Esophagus (tissue), 2 donors: ENCODE results near the gene DPEP2. TPM values are rescaled to one million over a fixed set of nuclear protein-coding genes. Genes with fewer than 3 reads are reported as not detected.
A peak's percentile ranks its signal among the peaks of the same experiment; 100 is the strongest.

Experiments used
- H3K27ac ChIP-seq, 2 donors: one replicate each; pipeline ENCODE4 v1.5.1; 2013; ENCODE audit warnings: low read depth in 2 of 2, mild to moderate bottlenecking in 2 of 2, inconsistent platforms in 1 of 2, low read length in 1 of 2, moderate library complexity in 1 of 2
- H3K27me3 ChIP-seq, 2 donors: one replicate each; pipeline ENCODE4 v1.6.1; 2013; ENCODE audit warnings: low read length in 2 of 2, control low read depth in 1 of 2, mild to moderate bottlenecking in 1 of 2; ENCODE audit not compliant: insufficient read depth in 2 of 2, control insufficient read depth in 1 of 2
- H3K36me3 ChIP-seq, 2 donors: one replicate each; pipeline ENCODE4 v1.6.1; 2013; ENCODE audit warnings: low read length in 1 of 2; ENCODE audit not compliant: control insufficient read depth in 2 of 2, insufficient read depth in 2 of 2
- H3K4me1 ChIP-seq, 2 donors: one replicate each; pipeline ENCODE4 v1.6.1; 2013; ENCODE audit warnings: low read length in 1 of 2; ENCODE audit not compliant: control insufficient read depth in 2 of 2, insufficient read depth in 2 of 2
- H3K4me3 ChIP-seq, 2 donors: one replicate each; pipeline ENCODE4 v1.5.1; 2013; ENCODE audit warnings: low read length in 2 of 2, mild to moderate bottlenecking in 2 of 2, low read depth in 1 of 2, moderate library complexity in 1 of 2
- H3K9me3 ChIP-seq, 2 donors: one replicate each; pipeline ENCODE4 v1.6.1; 2013; ENCODE audit warnings: mild to moderate bottlenecking in 2 of 2, low read depth in 1 of 2, low read length in 1 of 2, moderate library complexity in 1 of 2; ENCODE audit not compliant: control insufficient read depth in 2 of 2, insufficient read depth in 1 of 2
- WGBS, 2 donors: extraction: QIAGEN DNeasy Blood & Tissue Kit; methylation state at CpG; one replicate each; pipeline ENCODE4 v1.1.7; 2013; 5-methylcytosine and 5-hydroxymethylcytosine counted together
- polyA plus RNA-seq, 2 donors: library from polyadenylated mRNA; stranded (reverse); fragments of 200-250 nt; gene quantifications; one replicate each; pipeline ENCODE4 v1.2.3, GENCODE V29; 2013
- donor health status: healthy with polysubstance abuse.
- donor health status: Bipolar disorder and iron deficiency.

Gene DPEP2
- polyA plus RNA-seq, 2 donors: 0.41 to 0.57 TPM

- H3K9me3 ChIP-seq: no peaks in the 10 kb centered on the region
- peaks cover 8 to 54% of the 10 kb centered on the region in 2 donors for H3K36me3 ChIP-seq
- no peak overlapping the region for H3K4me3 ChIP-seq
- peak overlapping the region in 1 of 2 donors; percentile 10 for H3K27ac ChIP-seq
- peaks cover 0 to 13% of the 10 kb centered on the region in 2 donors for H3K4me1 ChIP-seq
- H3K27me3 ChIP-seq: no peaks in the 10 kb centered on the region
- 71 to 76% methylated on average over 15 of the region's 15 CpGs for WGBS, 2 donors
These were observed 51.3 kb downstream of the DPEP2 start for GRCh38 chr16:67948015-67948414.

DNA sequence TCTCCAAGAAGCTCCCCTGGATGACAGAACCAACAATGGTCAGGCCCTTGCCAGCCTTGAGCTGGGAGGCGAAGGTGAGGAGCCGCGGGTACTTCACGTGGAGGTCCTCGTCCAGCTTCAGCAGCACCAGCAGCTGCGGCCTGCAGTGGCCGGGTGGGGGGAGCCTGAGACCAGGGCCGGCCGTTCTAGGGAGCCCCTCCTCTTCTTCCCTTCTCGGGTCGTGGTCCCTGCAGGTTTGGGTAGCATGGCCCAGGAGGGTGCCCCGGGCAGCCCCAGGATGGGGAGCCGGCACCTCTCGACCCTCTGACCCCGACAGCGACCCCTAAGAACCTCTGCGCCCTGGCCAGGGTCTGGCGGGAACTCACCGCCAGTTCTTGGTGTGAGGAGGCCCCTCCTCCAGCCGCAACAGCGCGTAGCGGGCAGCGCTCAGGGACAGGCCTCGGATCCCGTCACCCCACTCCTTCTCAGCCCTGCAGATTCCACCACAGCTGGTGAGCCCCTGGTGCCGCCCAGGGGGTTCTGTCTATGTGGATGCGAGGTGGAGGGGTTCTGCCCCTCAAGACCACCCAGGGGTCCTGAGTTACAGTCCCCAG lies 52.2 kb downstream of the DPEP2 start:
- Histone ChIP-seq H3K9me3 (no peaks in the 10 kb centered on the region), H3K4me1 (peaks cover 0 to 13% of the 10 kb centered on the region in 2 donors), H3K27me3 (no peaks in the 10 kb centered on the region), H3K27ac (no peak overlapping the region), H3K36me3 (peaks cover 8 to 52% of the 10 kb centered on the region in 2 donors), H3K4me3 (no peak overlapping the region)
- WGBS, 2 donors: 92 to 93% methylated on average over 22 to 28 of the region's 28 CpGs

- Histone ChIP-seq H3K4me3 (no peak overlapping the region), H3K27ac (no peak overlapping the region), H3K36me3 (peaks cover 8 to 46% of the 10 kb centered on the region in 2 donors), H3K9me3 (no peaks in the 10 kb centered on the region), H3K27me3 (no peaks in the 10 kb centered on the region), H3K4me1 (peaks cover 0 to 10% of the 10 kb centered on the region in 2 donors)
- 91% methylated on average over 19 to 20 of the region's 20 CpGs for WGBS, 2 donors
These were observed 53.1 kb downstream of the DPEP2 start for GRCh38 chr16:67946128-67946569.

DNA sequence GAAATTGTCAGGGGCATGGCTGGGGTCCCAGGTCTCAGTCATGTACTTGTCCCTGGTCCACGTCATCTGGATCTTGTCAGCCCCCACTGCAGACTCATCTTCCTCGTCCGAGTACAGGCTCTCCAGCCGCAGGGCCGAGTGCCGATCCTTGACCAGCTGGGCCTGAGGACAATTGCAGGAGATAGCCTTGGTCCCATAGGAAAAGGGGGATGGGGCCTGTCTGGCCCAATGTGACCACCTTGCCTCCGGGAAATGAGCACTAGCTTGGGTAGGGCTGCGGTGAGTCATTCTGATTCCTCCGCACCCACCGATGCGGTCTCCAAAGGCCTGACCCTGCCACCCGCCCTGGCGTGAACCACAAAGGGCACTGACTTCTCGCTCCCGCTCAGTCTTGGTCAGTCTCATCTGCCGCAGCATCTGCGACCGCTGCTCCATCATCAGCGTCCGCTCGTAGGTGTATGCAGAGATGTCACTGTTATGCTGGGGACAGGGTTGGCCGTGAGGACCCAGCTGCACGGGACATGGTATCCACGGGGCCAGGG lies 53.8 kb downstream of the DPEP2 start:
- H3K27me3 ChIP-seq: no peaks in the 10 kb centered on the region
- H3K9me3 ChIP-seq: no peaks in the 10 kb centered on the region
- 80 to 86% methylated on average over 24 of the region's 24 CpGs for WGBS, 2 donors
- H3K27ac ChIP-seq: no peak overlapping the region
- peaks cover 0 to 10% of the 10 kb centered on the region in 2 donors for H3K4me1 ChIP-seq
- H3K36me3 ChIP-seq: peaks cover 8 to 40% of the 10 kb centered on the region in 2 donors
- H3K4me3 ChIP-seq: no peak overlapping the region

- Histone ChIP-seq H3K4me1 (peaks cover 0 to 10% of the 10 kb centered on the region in 2 donors), H3K27me3 (no peaks in the 10 kb centered on the region), H3K27ac (peak overlapping the region; percentile 35 to 51), H3K9me3 (no peaks in the 10 kb centered on the region), H3K36me3 (peaks cover 8 to 36% of the 10 kb centered on the region in 2 donors), H3K4me3 (no peak overlapping the region)
- WGBS, 2 donors: 91 to 92% methylated on average over 24 of the region's 24 CpGs
These were observed 54.4 kb downstream of the DPEP2 start for GRCh38 chr16:67944690-67945391.

DNA sequence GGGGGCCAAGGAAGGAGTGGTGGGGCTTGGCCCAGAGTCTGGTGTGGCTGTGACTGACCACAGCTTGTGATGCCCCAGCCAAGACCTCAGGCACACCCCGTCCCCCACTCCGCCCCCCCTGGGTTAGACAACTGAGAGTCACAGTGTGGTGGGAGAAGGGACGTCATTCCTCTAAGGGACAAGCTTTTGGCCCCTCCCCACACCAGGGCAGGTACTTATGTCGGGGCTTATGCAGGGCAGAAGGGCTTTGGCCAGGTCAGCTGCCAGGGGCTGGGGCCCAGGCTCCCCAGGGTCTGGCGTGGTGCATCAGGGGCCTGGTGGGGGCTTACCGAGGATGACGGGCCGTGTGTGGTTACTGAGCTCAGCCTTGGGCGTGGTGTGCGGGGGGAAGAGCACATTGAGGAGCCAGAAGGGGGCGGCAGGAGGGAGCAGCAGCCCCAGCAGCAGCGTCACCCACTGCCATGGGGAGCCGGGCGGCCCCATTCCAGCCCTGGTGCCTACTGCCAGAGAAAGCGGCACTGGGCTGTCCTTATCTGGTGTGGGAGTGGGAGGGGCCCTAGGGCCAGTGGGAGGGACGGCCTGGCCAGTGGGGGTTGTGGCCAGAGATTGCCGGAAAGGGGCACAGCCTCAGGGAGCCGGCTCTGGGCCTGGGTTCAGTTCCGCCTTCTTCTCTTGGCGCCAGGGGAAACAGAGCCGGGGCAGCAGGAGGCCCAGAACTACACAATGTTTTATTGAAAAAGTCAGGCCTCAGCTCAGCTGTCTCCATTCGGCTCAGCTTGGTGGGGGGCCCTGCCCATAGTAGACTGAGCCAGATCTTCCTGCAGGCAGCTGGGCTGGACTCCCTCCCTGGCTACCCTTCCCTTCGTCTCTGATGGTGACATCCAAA lies 55.4 kb downstream of the DPEP2 start, which contains the start of gene LCAT:
Gene LCAT, minus strand, starts transcription at position 502 of the 886 bp plus-strand sequence. Its CDS starts 19 bp downstream, at position 483.
- no peaks in the 10 kb centered on the region for H3K9me3 ChIP-seq
- H3K4me1 ChIP-seq: peaks cover 0 to 10% of the 10 kb centered on the region in 2 donors
- peaks cover 7 to 39% of the 10 kb centered on the region in 2 donors for H3K36me3 ChIP-seq
- peak within 1 kb of the TSS; percentile 35 to 51 for H3K27ac ChIP-seq
- no peaks in the 10 kb centered on the region for H3K27me3 ChIP-seq
- H3K4me3 ChIP-seq: no peak within 1 kb of the TSS
- WGBS, 2 donors: 59 to 64% methylated on average over 21 to 23 of the region's 23 CpGs

- 80 to 89% methylated on average over 6 of the region's 6 CpGs for WGBS, 2 donors
- Histone ChIP-seq H3K36me3 (peaks cover 5 to 39% of the 10 kb centered on the region in 2 donors), H3K4me1 (peaks cover 0 to 7% of the 10 kb centered on the region in 2 donors), H3K9me3 (no peaks in the 10 kb centered on the region), H3K4me3 (no peak overlapping the region), H3K27me3 (no peaks in the 10 kb centered on the region), H3K27ac (peak overlapping the region; percentile 35 to 43)
These were observed 56.0 kb downstream of the DPEP2 start for GRCh38 chr16:67943256-67943618.

- Histone ChIP-seq H3K27me3 (no peaks in the 10 kb centered on the region), H3K9me3 (no peaks in the 10 kb centered on the region), H3K4me1 (peaks cover 0 to 3% of the 10 kb centered on the region in 2 donors), H3K27ac (no peak overlapping the region), H3K4me3 (no peak overlapping the region), H3K36me3 (peaks cover 5 to 37% of the 10 kb centered on the region in 2 donors)
- 75 to 76% methylated on average over 27 of the region's 27 CpGs for WGBS, 2 donors
These were observed 56.6 kb downstream of the DPEP2 start for GRCh38 chr16:67942510-67943255.

- peaks cover 5 to 31% of the 10 kb centered on the region in 2 donors for H3K36me3 ChIP-seq
- no peak overlapping the region for H3K4me3 ChIP-seq
- no peak overlapping the region for H3K27ac ChIP-seq
- WGBS, 2 donors: 77 to 78% methylated on average over 6 of the region's 6 CpGs
- H3K4me1 ChIP-seq: peaks cover 0 to 5% of the 10 kb centered on the region in 2 donors
- no peaks in the 10 kb centered on the region for H3K9me3 ChIP-seq
- no peaks in the 10 kb centered on the region for H3K27me3 ChIP-seq
These were observed 57.1 kb downstream of the DPEP2 start for GRCh38 chr16:67942200-67942509.
